Endothelial cell of umbilical vein (primary cell): ENCODE results near the gene KIAA1671. TPM values are rescaled to one million over a fixed set of nuclear protein-coding genes. Genes with fewer than 3 reads are reported as not detected.
A peak's percentile ranks its signal among the peaks of the same experiment; 100 is the strongest.

Source experiments
- BruUV-seq: library from RNA; stranded (reverse); fragments of 400-500 nt; replicated peaks from 2 replicates; lab custom pipeline; 2021; lab: Mats Ljungman, UMichigan
- CTCF ChIA-PET: fragments of 300-600, 350-600 bp; sonication (Branson Sonifier 250); formaldehyde crosslinking; loops from one replicate; lab custom pipeline; 2021; ENCODE audit warnings: antibody characterized with exemption, inconsistent platforms; lab: Charles Lee
- POLR2A ChIA-PET: fragments of 300-600, 350-600 bp; sonication (Branson Sonifier 250); formaldehyde crosslinking; loops from one replicate; lab custom pipeline; 2021; ENCODE audit warnings: antibody characterized with exemption, inconsistent platforms; lab: Charles Lee
- DNase-seq: peaks from one replicate; pipeline ENCODE4 v3.0.0-alpha.2; 2011; ENCODE audit warnings: low read depth, low spot score
- FAIRE-seq: peaks from 2 replicates; lab custom pipeline; 2011; peaks lifted over from hg19 to GRCh38; lab: Jason Lieb, UNC
- H2AFZ ChIP-seq: 2 replicates; pipeline ENCODE4 v1.6.0; 2012; ENCODE audit warnings: low read depth, low read length, control low read depth, inconsistent platforms
- H3K27ac ChIP-seq: 2 replicates; pipeline ENCODE4 v1.5.1; 2011; ENCODE audit warnings: low read depth, mild to moderate bottlenecking, control low read depth, low read length, moderate library complexity; ENCODE audit not compliant: insufficient read depth
- H3K27me3 ChIP-seq, 2 experiments: 2 replicates each; pipeline versions ENCODE4 v1.6.0 to v1.6.1; 2011; ENCODE audit warnings: low read length in 2 of 2, mixed read lengths in 1 of 2; ENCODE audit not compliant: control insufficient read depth in 2 of 2, insufficient read depth in 2 of 2
- H3K36me3 ChIP-seq, 2 experiments: 2 replicates in 1 of 2; 3 replicates in 1 of 2; pipeline ENCODE4 v1.5.1; 2011; ENCODE audit warnings: low read length in 2 of 2, mild to moderate bottlenecking in 1 of 2, moderate library complexity in 1 of 2; ENCODE audit not compliant: control insufficient read depth in 2 of 2, insufficient read depth in 2 of 2; ENCODE audit errors: extremely low read depth in 1 of 2
- H3K4me1 ChIP-seq: 3 replicates; pipeline ENCODE4 v1.5.1; 2011; ENCODE audit warnings: mild to moderate bottlenecking, low read length; ENCODE audit not compliant: control insufficient read depth, insufficient read depth; ENCODE audit errors: extremely low read depth
- H3K4me2 ChIP-seq: 2 replicates; pipeline ENCODE4 v1.6.1; 2011; ENCODE audit warnings: low read length, control low read depth, mixed read lengths; ENCODE audit not compliant: insufficient read depth
- H3K4me3 ChIP-seq, 3 experiments: fragments of 200-600 bp in 1 of 3; sonication (generic), shearing (Covaris generic) in 1 of 3; replicated peaks in 1 of 3; 2 replicates each; pipeline ENCODE4 v1.5.1; 2011 to 2016; ENCODE audit warnings: control low read depth in 3 of 3, low read length in 3 of 3, mild to moderate bottlenecking in 2 of 3, inconsistent platforms in 1 of 3, low read depth in 1 of 3, moderate library complexity in 1 of 3; ENCODE audit not compliant: insufficient read depth in 1 of 3
- H3K79me2 ChIP-seq: 2 replicates; pipeline ENCODE4 v1.6.0; 2012; ENCODE audit warnings: low read length, inconsistent platforms; ENCODE audit not compliant: control insufficient read depth, insufficient read depth
- H3K9ac ChIP-seq: replicated peaks from 2 replicates; pipeline ENCODE3; 2011; ENCODE audit warnings: low read length, control low read depth; ENCODE audit not compliant: insufficient read depth; ENCODE audit errors: extremely low read depth
- H3K9me1 ChIP-seq: replicated peaks from 3 replicates; pipeline ENCODE4 v1.6.0; 2011; ENCODE audit warnings: mild to moderate bottlenecking, low read length; ENCODE audit not compliant: control insufficient read depth, insufficient read depth; ENCODE audit errors: extremely low read depth
- H3K9me3 ChIP-seq: replicated peaks from 2 replicates; pipeline ENCODE4 v1.5.1; 2012; ENCODE audit warnings: low read length, inconsistent platforms; ENCODE audit not compliant: control insufficient read depth, insufficient read depth
- H4K20me1 ChIP-seq: replicated peaks from 2 replicates; pipeline ENCODE3; 2011; ENCODE audit warnings: mild to moderate bottlenecking, low read length; ENCODE audit not compliant: control insufficient read depth, insufficient read depth; ENCODE audit errors: extremely low read depth
- EZH2 ChIP-seq: IDR thresholded peaks from 2 replicates; pipeline ENCODE4 v1.6.1; 2012; ENCODE audit warnings: borderline replicate concordance, low read depth, mild to moderate bottlenecking, moderate library complexity, low read length, inconsistent platforms; ENCODE audit not compliant: severe bottlenecking
- FOS ChIP-seq: IDR thresholded peaks from 2 replicates; pipeline ENCODE4 v1.6.1; 2011; ENCODE audit warnings: mild to moderate bottlenecking, low read length, moderate library complexity, borderline replicate concordance; ENCODE audit not compliant: insufficient read depth
- GATA2 ChIP-seq: IDR thresholded peaks from 2 replicates; pipeline ENCODE4 v1.7.0; 2011; ENCODE audit warnings: low read depth, mild to moderate bottlenecking, moderate library complexity, mixed read lengths, low read length; ENCODE audit not compliant: insufficient read length, insufficient read depth
- JUN ChIP-seq: IDR thresholded peaks from 2 replicates; pipeline ENCODE4 v1.6.1; 2011; ENCODE audit warnings: borderline replicate concordance, low read depth; ENCODE audit not compliant: insufficient read length, insufficient read depth
- MYC ChIP-seq: IDR thresholded peaks from one replicate; pipeline ENCODE4 v1.6.1; 2011; ENCODE audit warnings: mild to moderate bottlenecking, low read depth, low read length
- POLR2A ChIP-seq: IDR thresholded peaks from 2 replicates; pipeline ENCODE4 v1.6.1; 2012; ENCODE audit warnings: low read depth, mild to moderate bottlenecking, control low read depth, low read length
- POLR2AphosphoS5 ChIP-seq: IDR thresholded peaks from 2 replicates; pipeline ENCODE4 v1.6.1; 2012; ENCODE audit warnings: low read depth, mild to moderate bottlenecking, control low read depth, low read length, moderate library complexity; ENCODE audit not compliant: insufficient read depth
- dilution Hi-C: fragments of 300-500 bp; cut with MboI; formaldehyde crosslinking; loops from one replicate; pipeline ENCODE4 v1.15.0; 2019; ENCODE audit warnings: low sequenced_read_pairs; ENCODE audit not compliant: extremely low pct_ligation_motif_present
- intact Hi-C: fragments of 100-400 bp; cut with micrococcal nuclease; formaldehyde crosslinking; loops from one replicate; pipeline ENCODE4 v1.10.0; 2022
- polyA plus RNA-seq, 4 experiments: library from polyadenylated mRNA; depleted of rRNA in 3 of 4; stranded (reverse) in 3 of 4; unstranded in 1 of 4; fragments of >200 nt; gene quantifications; 2 replicates each; pipeline versions ENCODE4 v1.2.1 to v1.2.3, GENCODE V29; 2011 to 2012; ENCODE audit warnings: missing spikeins in 1 of 4
- total RNA-seq: library from RNA; stranded (reverse); gene quantifications from 2 replicates; pipeline ENCODE4 v1.2.3, GENCODE V29; 2021
- TF ChIP-seq, protein P1 (sequence below), 2 donors: IDR thresholded peaks; 1 replicate in 1 of 2; 2 replicates in 1 of 2; pipeline ENCODE4 v1.5.1; 2011; ENCODE audit warnings: low read length in 2 of 2, mild to moderate bottlenecking in 2 of 2, moderate library complexity in 2 of 2, control low read depth in 1 of 2, inconsistent platforms in 1 of 2, low read depth in 1 of 2; ENCODE audit not compliant: insufficient read depth in 1 of 2; ENCODE audit errors: extremely low read depth in 1 of 2
- TF ChIP-seq, protein P2 (sequence below): IDR thresholded peaks from 2 replicates; pipeline ENCODE4 v1.6.1; 2011; ENCODE audit not compliant: insufficient read depth, insufficient read length

KIAA1671 gene
- total and polyA plus RNA-seq, 2 donors (not counting 3 experiments of a cell fraction or from before 2014, with no cell fraction given): 23.1 to 85.1 TPM

DNA sequence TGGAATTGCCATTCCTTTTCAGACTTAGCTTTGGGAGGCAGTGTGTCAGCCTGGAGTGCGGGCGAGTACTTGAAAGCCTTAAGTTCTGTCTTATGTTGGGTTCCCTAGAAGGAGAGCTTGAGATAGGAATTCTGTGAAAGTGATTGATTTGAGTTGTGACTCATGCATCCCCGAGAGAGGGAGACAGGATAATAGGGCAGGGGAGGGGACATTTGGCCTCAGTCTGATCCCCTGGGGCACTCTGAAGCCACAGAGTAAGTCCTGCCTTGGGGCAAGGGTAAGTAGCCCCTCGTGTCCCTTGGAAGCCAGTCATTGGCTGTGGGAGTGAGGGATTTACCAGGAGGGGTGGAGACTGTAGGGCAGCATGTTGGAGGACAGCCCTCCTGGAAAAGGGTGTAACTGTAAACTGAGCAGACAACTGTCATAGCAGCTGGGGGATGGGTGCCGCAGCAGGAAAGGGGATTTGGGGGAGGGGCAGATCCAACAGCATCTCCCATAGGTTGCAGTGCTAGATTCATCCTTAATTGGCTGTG lies 44.0 kb downstream of the KIAA1671 start:
- ChIA-PET CTCF (interaction anchor here (0.7 to 1.7 kb wide), 6 partner anchors 10 to 57 kb away, joined by 3 to 5 read pairs (median 4); no protein-coding TSS in a partner anchor), POLR2A (no interaction called here)
- H3K27ac ChIP-seq: peak overlapping the region; percentile 49
- no peaks in the 10 kb centered on the region for H3K27me3 ChIP-seq
- peaks cover 30% of the 10 kb centered on the region for H3K4me1 ChIP-seq
- dilution Hi-C loops: no loop called here
- peak; percentile 78 for FAIRE-seq
- H2AFZ ChIP-seq: no peak overlapping the region
- H3K9me3 ChIP-seq: no peaks in the 10 kb centered on the region
- H3K4me3 ChIP-seq: no peak overlapping the region
- intact Hi-C loops: no loop called here
- BruUV-seq: no TSS peak
- H4K20me1 ChIP-seq: no peaks in the 10 kb centered on the region
- DNase-seq: peak; percentile 48
- H3K36me3 ChIP-seq: no peaks in the 10 kb centered on the region
- no peak for TF ChIP-seq JUN
- TF ChIP-seq FOS: peak; percentile 45
- H3K9me1 ChIP-seq: no peaks in the 10 kb centered on the region
- peaks cover 15% of the 10 kb centered on the region for H3K79me2 ChIP-seq
- H3K9ac ChIP-seq: no peak overlapping the region
- H3K4me2 ChIP-seq: peak overlapping the region; percentile 3

DNA sequence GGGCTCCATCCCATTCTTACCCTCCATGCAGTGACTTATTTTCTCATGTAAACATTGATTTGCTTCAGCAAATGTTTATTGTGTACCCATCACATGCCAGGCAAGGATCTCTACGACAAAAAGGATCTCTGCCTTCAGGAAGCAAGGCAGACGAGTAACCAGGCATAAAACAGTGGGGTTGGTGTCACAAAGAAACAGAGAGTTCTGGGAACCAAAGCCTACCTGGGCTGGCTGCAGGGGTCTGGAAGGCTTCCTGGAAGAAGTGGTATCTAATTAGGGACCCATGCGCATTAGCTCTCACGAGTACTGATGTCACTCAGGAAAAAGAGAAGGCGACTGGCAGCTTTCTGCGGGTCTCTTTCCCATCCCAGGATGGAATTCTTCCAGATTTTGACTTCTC lies 44.5 kb downstream of the KIAA1671 start:
- Histone ChIP-seq H3K9me3 (no peaks in the 10 kb centered on the region), H3K4me2 (no peak overlapping the region), H3K9me1 (no peaks in the 10 kb centered on the region), H3K27me3 (no peaks in the 10 kb centered on the region), H3K9ac (no peak overlapping the region), H2AFZ (no peak overlapping the region), H3K4me1 (peaks cover 29% of the 10 kb centered on the region), H3K4me3 (no peak overlapping the region), H3K36me3 (no peaks in the 10 kb centered on the region), H4K20me1 (no peaks in the 10 kb centered on the region), H3K79me2 (peaks cover 15% of the 10 kb centered on the region), H3K27ac (no peak overlapping the region)
- FAIRE-seq (no peak), DNase-seq (no peak)
- intact Hi-C loops: no loop called here
- CTCF ChIA-PET: interaction anchor here (0.8 to 1.7 kb wide), 5 partner anchors 11 to 56 kb away, joined by 3 to 5 read pairs (median 3); no protein-coding TSS in a partner anchor
- TF ChIP-seq, protein P1, sequence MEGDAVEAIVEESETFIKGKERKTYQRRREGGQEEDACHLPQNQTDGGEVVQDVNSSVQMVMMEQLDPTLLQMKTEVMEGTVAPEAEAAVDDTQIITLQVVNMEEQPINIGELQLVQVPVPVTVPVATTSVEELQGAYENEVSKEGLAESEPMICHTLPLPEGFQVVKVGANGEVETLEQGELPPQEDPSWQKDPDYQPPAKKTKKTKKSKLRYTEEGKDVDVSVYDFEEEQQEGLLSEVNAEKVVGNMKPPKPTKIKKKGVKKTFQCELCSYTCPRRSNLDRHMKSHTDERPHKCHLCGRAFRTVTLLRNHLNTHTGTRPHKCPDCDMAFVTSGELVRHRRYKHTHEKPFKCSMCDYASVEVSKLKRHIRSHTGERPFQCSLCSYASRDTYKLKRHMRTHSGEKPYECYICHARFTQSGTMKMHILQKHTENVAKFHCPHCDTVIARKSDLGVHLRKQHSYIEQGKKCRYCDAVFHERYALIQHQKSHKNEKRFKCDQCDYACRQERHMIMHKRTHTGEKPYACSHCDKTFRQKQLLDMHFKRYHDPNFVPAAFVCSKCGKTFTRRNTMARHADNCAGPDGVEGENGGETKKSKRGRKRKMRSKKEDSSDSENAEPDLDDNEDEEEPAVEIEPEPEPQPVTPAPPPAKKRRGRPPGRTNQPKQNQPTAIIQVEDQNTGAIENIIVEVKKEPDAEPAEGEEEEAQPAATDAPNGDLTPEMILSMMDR (IDR thresholded peaks at IDR 0.05; ENCODE audit: extremely low read depth in 1 of 2, insufficient read depth in 1 of 2, low read depth in 1 of 2, low read length in 2 of 2): no peak
- TF ChIP-seq JUN: no peak
- TF ChIP-seq MYC: no peak
- TF ChIP-seq EZH2: no peak
- no peak for TF ChIP-seq GATA2
- TF ChIP-seq POLR2AphosphoS5: no peak
- TF ChIP-seq, protein P2, sequence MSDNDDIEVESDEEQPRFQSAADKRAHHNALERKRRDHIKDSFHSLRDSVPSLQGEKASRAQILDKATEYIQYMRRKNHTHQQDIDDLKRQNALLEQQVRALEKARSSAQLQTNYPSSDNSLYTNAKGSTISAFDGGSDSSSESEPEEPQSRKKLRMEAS: no peak
- TF ChIP-seq FOS: no peak
- no peak for TF ChIP-seq POLR2A
- BruUV-seq: no TSS peak
- POLR2A ChIA-PET: no interaction called here
- dilution Hi-C loops: no loop called here
